Esophagus squamous epithelium (tissue), 5 donors: ENCODE measurements around the gene ETS2. TPM values are rescaled to one million over a fixed set of nuclear protein-coding genes. Genes with fewer than 3 reads are reported as not detected.

Experiments
- DNase-seq: peaks from one replicate; lab custom pipeline; 2025; lab: John Stamatoyannopoulos, UW
- H3K27ac ChIP-seq, 4 donors: fragments of 200-600 bp; sonication (generic); one replicate each; pipeline ENCODE4 v1.5.1; 2016 to 2019; ENCODE audit warnings: mild to moderate bottlenecking in 1 of 4
- H3K27me3 ChIP-seq, 4 donors: fragments of 200-600 bp; sonication (generic); 1 replicate in 3 of 4; 2 replicates in 1 of 4; pipeline versions ENCODE4 v1.5.1 to v1.6.0; 2017 to 2021; ENCODE audit warnings: antibody characterized with exemption in 1 of 4
- H3K36me3 ChIP-seq, 3 donors: fragments of 200-600 bp; sonication (generic); one replicate each; pipeline ENCODE4 v1.5.1; 2016 to 2019
- H3K4me1 ChIP-seq, 3 donors: fragments of 200-600 bp; sonication (generic); one replicate each; pipeline ENCODE4 v1.5.1; 2017 to 2019
- H3K4me3 ChIP-seq, 4 donors: fragments of 200-600 bp; sonication (generic); 1 replicate in 3 of 4; 2 replicates in 1 of 4; pipeline ENCODE4 v1.5.1; 2016 to 2019; ENCODE audit warnings: mild to moderate bottlenecking in 2 of 4, moderate library complexity in 1 of 4
- H3K9me3 ChIP-seq, 3 donors: fragments of 200-600 bp; sonication (generic); one replicate each; pipeline ENCODE4 v1.5.1; 2016 to 2019
- POLR2A ChIP-seq, 4 donors: fragments of 450-650 bp; IDR thresholded peaks; one replicate each; pipeline ENCODE4 v1.6.1; 2017; ENCODE audit warnings: antibody characterized with exemption in 4 of 4, mild to moderate bottlenecking in 4 of 4, moderate library complexity in 3 of 4
- WGBS, 2 donors: methylation state at CpG; one replicate each; pipeline ENCODE4 v1.1.5; 2018; 5-methylcytosine and 5-hydroxymethylcytosine counted together
- intact Hi-C: fragments of 100-400 bp; cut with DNase I; formaldehyde crosslinking; loops from one replicate; pipeline ENCODE4 v1.15.0; 2022
- total RNA-seq, 4 donors: library from RNA; depleted of rRNA; stranded (reverse); fragments of >200 nt; gene quantifications; one replicate each; pipeline ENCODE4 v1.1.0, GENCODE V29; 2016
- TF ChIP-seq, protein P1 (sequence below), 6 experiments: fragments of 450-650 bp in 4 of 6; fragments of 200-600 bp in 2 of 6; sonication (generic) in 2 of 6; IDR thresholded peaks; one replicate each; pipeline ENCODE4 v1.5.1; 2016 to 2019; ENCODE audit warnings: antibody characterized with exemption in 6 of 6, mild to moderate bottlenecking in 4 of 6, moderate library complexity in 4 of 6
- donor health status: DM: yes; HTN: yes; CAD: no.

ETS2 gene
- total RNA-seq, 4 donors from 2014 or later = 67.5 to 118 (median 78.8) TPM

DNA sequence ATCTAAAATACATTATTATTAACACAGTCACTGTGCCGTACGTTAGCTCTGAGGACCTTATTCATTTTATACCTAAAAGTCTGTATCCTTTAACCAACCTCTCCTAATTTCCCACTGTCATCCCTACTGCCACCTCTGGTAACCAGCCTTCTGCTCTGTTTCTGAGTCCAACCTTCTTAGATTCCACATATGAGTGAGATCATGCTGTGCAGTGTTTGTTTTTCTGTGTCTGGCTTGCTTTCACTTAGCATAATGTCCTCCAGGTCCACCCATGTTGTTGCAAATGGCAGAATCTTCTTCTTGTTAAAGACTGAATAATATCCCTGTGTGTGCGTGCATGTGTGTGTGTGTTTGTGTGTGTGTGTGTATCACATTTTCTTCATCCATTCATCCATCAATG lies 64.2 kb downstream of the ETS2 start:
- intact Hi-C loops = no loop called here
- 68 to 86% methylated on average over 3 of the region's 3 CpGs for whole genome bisulfite sequencing, 2 donors

More for the DNA sequence above, 64.2 kb downstream of the ETS2 start:
- Histone ChIP-seq H3K4me3 (no peak overlapping the region), H3K4me1 (peaks cover 0 to 8% (median 0%) of the 10 kb centered on the region in 3 donors), H3K9me3 (no peaks in the 10 kb centered on the region), H3K27ac (no peak overlapping the region), H3K36me3 (no peaks in the 10 kb centered on the region), H3K27me3 (no peaks in the 10 kb centered on the region)
- DNase-seq = no peak
- TF ChIP-seq, protein P1, sequence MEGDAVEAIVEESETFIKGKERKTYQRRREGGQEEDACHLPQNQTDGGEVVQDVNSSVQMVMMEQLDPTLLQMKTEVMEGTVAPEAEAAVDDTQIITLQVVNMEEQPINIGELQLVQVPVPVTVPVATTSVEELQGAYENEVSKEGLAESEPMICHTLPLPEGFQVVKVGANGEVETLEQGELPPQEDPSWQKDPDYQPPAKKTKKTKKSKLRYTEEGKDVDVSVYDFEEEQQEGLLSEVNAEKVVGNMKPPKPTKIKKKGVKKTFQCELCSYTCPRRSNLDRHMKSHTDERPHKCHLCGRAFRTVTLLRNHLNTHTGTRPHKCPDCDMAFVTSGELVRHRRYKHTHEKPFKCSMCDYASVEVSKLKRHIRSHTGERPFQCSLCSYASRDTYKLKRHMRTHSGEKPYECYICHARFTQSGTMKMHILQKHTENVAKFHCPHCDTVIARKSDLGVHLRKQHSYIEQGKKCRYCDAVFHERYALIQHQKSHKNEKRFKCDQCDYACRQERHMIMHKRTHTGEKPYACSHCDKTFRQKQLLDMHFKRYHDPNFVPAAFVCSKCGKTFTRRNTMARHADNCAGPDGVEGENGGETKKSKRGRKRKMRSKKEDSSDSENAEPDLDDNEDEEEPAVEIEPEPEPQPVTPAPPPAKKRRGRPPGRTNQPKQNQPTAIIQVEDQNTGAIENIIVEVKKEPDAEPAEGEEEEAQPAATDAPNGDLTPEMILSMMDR (IDR thresholded peaks at IDR 0.05) = no peak
- no peak for TF ChIP-seq POLR2A (IDR thresholded peaks at IDR 0.05)
